ENCODE results near the gene RAX2. TPM values are rescaled to one million over a fixed set of nuclear protein-coding genes. Genes with fewer than 3 reads are reported as not detected.

Gene RAX2
- total RNA-seq, 1 experiment from 2014 or later, result not detected

DNA sequence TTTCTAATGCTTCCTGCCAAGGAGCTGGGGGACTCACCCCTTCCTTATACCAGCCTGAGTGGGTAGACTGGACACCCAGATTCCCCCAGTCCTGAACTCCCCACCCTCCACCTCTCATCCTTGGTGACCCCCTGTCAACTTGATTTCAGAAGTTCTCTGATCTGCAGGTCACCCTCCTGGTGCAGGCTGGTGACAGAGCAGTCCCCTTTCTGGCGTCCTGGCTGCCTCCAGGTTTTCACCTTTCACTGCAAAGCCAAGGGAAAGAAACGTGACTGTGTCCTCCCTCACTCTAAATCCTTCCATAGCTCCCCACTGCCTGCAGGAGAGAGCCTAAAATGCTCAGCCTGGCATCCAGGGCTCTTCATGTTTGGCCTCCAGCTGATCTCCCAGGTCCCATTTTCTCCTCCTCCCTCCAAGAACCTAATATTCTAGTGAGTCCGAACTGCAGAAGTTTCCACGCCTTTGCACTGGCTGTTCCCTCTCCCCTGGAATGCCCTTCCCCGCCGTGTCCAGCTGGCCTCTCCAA is 18.2 kb upstream of the RAX2 start:
- ChIA-PET RAD21 (ENCODE audit: low non-redundant PET in 1 of 2, low total read pairs in 2 of 2, uncharacterized antibody in 2 of 2, unreplicated experiment in 2 of 2) (no interaction called here), CTCF (no interaction called here), POLR2A (no interaction called here)
- DNase-seq (ENCODE audit: low read depth, low spot score) (no peak), ATAC-seq (no peak)
- Histone ChIP-seq H2AFZ (ENCODE audit: low read depth, low read length, poor library complexity, severe bottlenecking) (no peak overlapping the region), H3K79me2 (ENCODE audit: insufficient read depth, low read length) (no peaks in the 10 kb centered on the region), H3K27ac (ENCODE audit: low read depth, low read length) (no peak overlapping the region), H3K9ac (ENCODE audit: low read length) (no peak overlapping the region), H3K9me3 (ENCODE audit: control insufficient read depth in 1 of 2, insufficient read depth in 1 of 2, low read depth in 1 of 2, low read length in 2 of 2) (no peaks in the 10 kb centered on the region), H3K36me3 (ENCODE audit: control insufficient read depth in 1 of 2, insufficient read depth in 2 of 2, low read length in 2 of 2) (no peaks in the 10 kb centered on the region), H3K4me1 (ENCODE audit: control insufficient read depth in 1 of 2, insufficient read depth in 2 of 2, low read length in 2 of 2) (no peaks in the 10 kb centered on the region), H4K20me1 (ENCODE audit: insufficient read depth) (no peaks in the 10 kb centered on the region), H3K4me3 (replicated peaks in 1 of 2; ENCODE audit: low read depth in 1 of 2, low read length in 2 of 2) (no peak overlapping the region), H3K9me2 (ENCODE audit: insufficient read depth) (no peaks in the 10 kb centered on the region), H3K27me3 (ENCODE audit: insufficient read depth, low read length) (no peaks in the 10 kb centered on the region), H3K4me2 (ENCODE audit: low read length) (no peak overlapping the region)
- intact Hi-C loops (cut with micrococcal nuclease), result no loop called here
- TF ChIP-seq SP1 (IDR thresholded peaks at IDR 0.05; ENCODE audit: low read depth) (no peak), ATF3 (IDR thresholded peaks at IDR 0.05) (no peak), EGR1 (IDR thresholded peaks at IDR 0.05; ENCODE audit: low read depth) (no peak), POLR2A (IDR thresholded peaks at IDR 0.05; ENCODE audit: borderline replicate concordance, extremely low read depth, insufficient read depth, insufficient read length) (no peak), SIN3A (IDR thresholded peaks at IDR 0.05; ENCODE audit: low read depth) (no peak), SRF (IDR thresholded peaks at IDR 0.05; ENCODE audit: low read depth) (no peak), ZFX (IDR thresholded peaks at IDR 0.05) (no peak), CEBPB (IDR thresholded peaks at IDR 0.05; ENCODE audit: low read depth) (no peak), EZH2phosphoT487 (IDR thresholded peaks at IDR 0.05; ENCODE audit: borderline replicate concordance) (no peak)
- TF ChIP-seq, protein P1, sequence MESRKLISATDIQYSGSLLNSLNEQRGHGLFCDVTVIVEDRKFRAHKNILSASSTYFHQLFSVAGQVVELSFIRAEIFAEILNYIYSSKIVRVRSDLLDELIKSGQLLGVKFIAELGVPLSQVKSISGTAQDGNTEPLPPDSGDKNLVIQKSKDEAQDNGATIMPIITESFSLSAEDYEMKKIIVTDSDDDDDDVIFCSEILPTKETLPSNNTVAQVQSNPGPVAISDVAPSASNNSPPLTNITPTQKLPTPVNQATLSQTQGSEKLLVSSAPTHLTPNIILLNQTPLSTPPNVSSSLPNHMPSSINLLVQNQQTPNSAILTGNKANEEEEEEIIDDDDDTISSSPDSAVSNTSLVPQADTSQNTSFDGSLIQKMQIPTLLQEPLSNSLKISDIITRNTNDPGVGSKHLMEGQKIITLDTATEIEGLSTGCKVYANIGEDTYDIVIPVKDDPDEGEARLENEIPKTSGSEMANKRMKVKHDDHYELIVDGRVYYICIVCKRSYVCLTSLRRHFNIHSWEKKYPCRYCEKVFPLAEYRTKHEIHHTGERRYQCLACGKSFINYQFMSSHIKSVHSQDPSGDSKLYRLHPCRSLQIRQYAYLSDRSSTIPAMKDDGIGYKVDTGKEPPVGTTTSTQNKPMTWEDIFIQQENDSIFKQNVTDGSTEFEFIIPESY (IDR thresholded peaks at IDR 0.05; ENCODE audit: extremely low read depth, insufficient replicate concordance, low read length), result no peak
- no TSS peak for BruUV-seq (replicated peaks)

Data from HCT116 (cell line).